HFF-Myc (cell line): ENCODE results near the gene COPS6.

Experiments
- DNase-seq: peaks from one replicate; pipeline ENCODE4 v3.0.0-alpha.2; 2011; ENCODE audit warnings: low read depth; ENCODE audit errors: extremely low read depth
- H3K4me3 ChIP-seq: replicated peaks from 2 replicates; pipeline ENCODE4 v1.5.1; 2011; ENCODE audit warnings: low read depth, mild to moderate bottlenecking, control low read depth, low read length
- CTCF ChIP-seq: IDR thresholded peaks from 2 replicates; pipeline ENCODE4 v1.5.1; 2012; ENCODE audit warnings: mild to moderate bottlenecking, low read depth, low read length, control low read depth; ENCODE audit errors: missing control alignments

The COPS6 gene

GRCh38 chr7:100132697-100133151 lies 44.0 kb downstream of the COPS6 start:
- peak; percentile 40 for DNase-seq
- no peak overlapping the region for H3K4me3 ChIP-seq
- TF ChIP-seq CTCF = peak; percentile 93

GRCh38 chr7:100137851-100138760 lies 49.3 kb downstream of the COPS6 start:
- H3K4me3 ChIP-seq = no peak overlapping the region
- TF ChIP-seq CTCF = no peak
- DNase-seq = no peak

GRCh38 chr7:100141555-100141949 lies 52.8 kb downstream of the COPS6 start:
- DNase-seq = no peak
- TF ChIP-seq CTCF = no peak
- H3K4me3 ChIP-seq = no peak overlapping the region
